Measurements from ENCODE around the gene DDX10.

The DDX10 gene

DNA sequence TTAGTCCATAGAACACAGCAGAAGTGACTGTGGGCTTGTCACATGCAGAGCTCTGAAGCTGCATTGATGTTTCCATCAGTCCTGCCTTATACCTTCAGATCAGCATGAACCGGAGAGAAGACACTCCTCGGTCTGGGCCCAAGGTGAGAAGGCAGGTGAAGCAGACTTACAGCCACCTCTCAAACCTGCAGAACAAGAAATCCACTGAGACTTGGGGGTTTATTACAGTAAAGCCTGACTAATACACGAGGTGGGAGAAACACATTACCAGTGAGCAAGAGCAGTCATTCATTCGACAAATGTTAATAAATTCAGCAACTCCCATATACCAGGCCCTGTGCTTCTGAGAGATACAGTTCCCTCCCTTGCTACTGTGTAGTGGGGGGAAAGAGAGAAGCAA, 279.0 kb downstream of the DDX10 start:
- no peaks in the 10 kb centered on the region for H3K4me1 ChIP-seq (ENCODE audit: control insufficient read depth, low read length)
- H3K4me3 ChIP-seq (ENCODE audit: low read length) = no peak overlapping the region
- peaks cover 5% of the 10 kb centered on the region for H3K36me3 ChIP-seq (ENCODE audit: control insufficient read depth, low read length)
- H3K9me3 ChIP-seq (ENCODE audit: control insufficient read depth, insufficient read depth, low read length) = no peaks in the 10 kb centered on the region
- no peaks in the 10 kb centered on the region for H4K20me1 ChIP-seq (ENCODE audit: control insufficient read depth, insufficient read depth, low read depth, low read length)
- no peaks in the 10 kb centered on the region for H3K9me2 ChIP-seq (replicated peaks; ENCODE audit: control insufficient read depth, low read length)
- H3K27ac ChIP-seq (ENCODE audit: low read depth, low read length) = no peak overlapping the region
- TF ChIP-seq EZH2phosphoT487 (IDR thresholded peaks at IDR 0.05; ENCODE audit: borderline replicate concordance, low read length) = no peak
- TF ChIP-seq, protein P1, sequence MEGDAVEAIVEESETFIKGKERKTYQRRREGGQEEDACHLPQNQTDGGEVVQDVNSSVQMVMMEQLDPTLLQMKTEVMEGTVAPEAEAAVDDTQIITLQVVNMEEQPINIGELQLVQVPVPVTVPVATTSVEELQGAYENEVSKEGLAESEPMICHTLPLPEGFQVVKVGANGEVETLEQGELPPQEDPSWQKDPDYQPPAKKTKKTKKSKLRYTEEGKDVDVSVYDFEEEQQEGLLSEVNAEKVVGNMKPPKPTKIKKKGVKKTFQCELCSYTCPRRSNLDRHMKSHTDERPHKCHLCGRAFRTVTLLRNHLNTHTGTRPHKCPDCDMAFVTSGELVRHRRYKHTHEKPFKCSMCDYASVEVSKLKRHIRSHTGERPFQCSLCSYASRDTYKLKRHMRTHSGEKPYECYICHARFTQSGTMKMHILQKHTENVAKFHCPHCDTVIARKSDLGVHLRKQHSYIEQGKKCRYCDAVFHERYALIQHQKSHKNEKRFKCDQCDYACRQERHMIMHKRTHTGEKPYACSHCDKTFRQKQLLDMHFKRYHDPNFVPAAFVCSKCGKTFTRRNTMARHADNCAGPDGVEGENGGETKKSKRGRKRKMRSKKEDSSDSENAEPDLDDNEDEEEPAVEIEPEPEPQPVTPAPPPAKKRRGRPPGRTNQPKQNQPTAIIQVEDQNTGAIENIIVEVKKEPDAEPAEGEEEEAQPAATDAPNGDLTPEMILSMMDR (IDR thresholded peaks at IDR 0.05; ENCODE audit: low read depth, low read length, poor library complexity, severe bottlenecking) = no peak
- H3K79me2 ChIP-seq (ENCODE audit: control insufficient read depth, low read length) = no peaks in the 10 kb centered on the region
- H3F3A ChIP-seq (ENCODE audit: control insufficient read depth, insufficient read depth) = no peaks in the 10 kb centered on the region
- no peaks in the 10 kb centered on the region for H3K27me3 ChIP-seq (ENCODE audit: control insufficient read depth, low read length)
- H3K4me2 ChIP-seq (ENCODE audit: low read length) = no peak overlapping the region

GRCh38 chr11:108944471-108945178, 279.8 kb downstream of the DDX10 start:
- H3K9me3 ChIP-seq (ENCODE audit: control insufficient read depth, insufficient read depth, low read length) = no peaks in the 10 kb centered on the region
- H3F3A ChIP-seq (ENCODE audit: control insufficient read depth, insufficient read depth) = no peaks in the 10 kb centered on the region
- no peaks in the 10 kb centered on the region for H3K27me3 ChIP-seq (ENCODE audit: control insufficient read depth, low read length)
- no peaks in the 10 kb centered on the region for H3K79me2 ChIP-seq (ENCODE audit: control insufficient read depth, low read length)
- no peaks in the 10 kb centered on the region for H3K9me2 ChIP-seq (replicated peaks; ENCODE audit: control insufficient read depth, low read length)
- no peaks in the 10 kb centered on the region for H3K4me1 ChIP-seq (ENCODE audit: control insufficient read depth, low read length)
- H3K36me3 ChIP-seq (ENCODE audit: control insufficient read depth, low read length) = peaks cover 5% of the 10 kb centered on the region
- no peak overlapping the region for H3K4me3 ChIP-seq (ENCODE audit: low read length)
- H3K27ac ChIP-seq (ENCODE audit: low read depth, low read length) = no peak overlapping the region
- TF ChIP-seq, protein P1 (IDR thresholded peaks at IDR 0.05; ENCODE audit: low read depth, low read length, poor library complexity, severe bottlenecking) = no peak
- no peak for TF ChIP-seq EZH2phosphoT487 (IDR thresholded peaks at IDR 0.05; ENCODE audit: borderline replicate concordance, low read length)
- no peaks in the 10 kb centered on the region for H4K20me1 ChIP-seq (ENCODE audit: control insufficient read depth, insufficient read depth, low read depth, low read length)
- H3K4me2 ChIP-seq (ENCODE audit: low read length) = no peak overlapping the region

DNA sequence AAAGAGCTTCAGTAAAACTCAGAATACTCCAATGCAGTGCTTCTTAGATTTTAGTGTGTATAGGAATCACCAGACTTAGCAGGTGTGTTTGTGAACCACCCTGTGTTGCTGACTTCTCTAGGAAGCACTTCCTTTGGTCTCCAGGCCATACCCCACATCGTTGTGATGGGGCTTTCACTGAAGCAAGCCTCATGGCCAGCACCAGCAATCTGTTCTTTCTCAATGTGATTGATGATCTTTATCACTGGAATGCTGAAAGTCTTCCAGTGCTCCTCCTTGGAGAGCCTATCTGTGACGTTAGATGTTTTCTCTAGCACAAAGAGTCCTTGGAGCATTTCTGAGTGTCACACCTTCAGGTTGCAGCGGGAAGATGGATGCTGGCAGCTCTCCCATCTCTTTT, 280.5 kb downstream of the DDX10 start:
- H3K36me3 ChIP-seq (ENCODE audit: control insufficient read depth, low read length) = peaks cover 3% of the 10 kb centered on the region

More for the DNA sequence above, 280.5 kb downstream of the DDX10 start:
- H3K27ac ChIP-seq (ENCODE audit: low read depth, low read length) = no peak overlapping the region
- H3K9me2 ChIP-seq (replicated peaks; ENCODE audit: control insufficient read depth, low read length) = no peaks in the 10 kb centered on the region
- no peaks in the 10 kb centered on the region for H3K79me2 ChIP-seq (ENCODE audit: control insufficient read depth, low read length)
- H3K27me3 ChIP-seq (ENCODE audit: control insufficient read depth, low read length) = no peaks in the 10 kb centered on the region
- H3K4me1 ChIP-seq (ENCODE audit: control insufficient read depth, low read length) = no peaks in the 10 kb centered on the region
- no peaks in the 10 kb centered on the region for H4K20me1 ChIP-seq (ENCODE audit: control insufficient read depth, insufficient read depth, low read depth, low read length)
- no peaks in the 10 kb centered on the region for H3F3A ChIP-seq (ENCODE audit: control insufficient read depth, insufficient read depth)
- H3K4me3 ChIP-seq (ENCODE audit: low read length) = no peak overlapping the region
- H3K4me2 ChIP-seq (ENCODE audit: low read length) = no peak overlapping the region
- H3K9me3 ChIP-seq (ENCODE audit: control insufficient read depth, insufficient read depth, low read length) = no peaks in the 10 kb centered on the region
- TF ChIP-seq, protein P1 (IDR thresholded peaks at IDR 0.05; ENCODE audit: low read depth, low read length, poor library complexity, severe bottlenecking) = no peak
- TF ChIP-seq EZH2phosphoT487 (IDR thresholded peaks at IDR 0.05; ENCODE audit: borderline replicate concordance, low read length) = no peak

Measured in DOHH2 (cell line).